ENCODE measurements around the gene TMEM43.

The TMEM43 gene

DNA sequence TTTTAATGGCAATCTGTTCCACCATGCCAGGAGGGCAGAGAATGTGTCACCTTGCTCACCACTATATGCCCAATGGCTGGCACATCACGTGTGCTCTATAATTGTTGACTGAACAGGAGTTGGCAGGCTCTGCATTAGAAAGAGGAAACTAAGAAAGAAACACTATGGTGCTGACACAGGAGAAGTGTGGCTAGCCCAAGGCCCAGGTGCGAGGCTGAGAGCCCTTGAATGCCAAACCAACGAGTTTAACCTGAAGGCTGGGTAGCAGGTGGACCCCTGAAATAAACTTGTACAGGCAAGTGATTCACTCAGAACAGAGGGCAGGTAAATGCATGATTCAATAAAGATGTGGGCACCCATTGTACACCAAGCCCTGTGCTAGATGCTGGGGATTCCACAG lies 2.6 kb upstream of the TMEM43 start:
- DNase-seq (ENCODE audit: low spot score) = no peak

DNA sequence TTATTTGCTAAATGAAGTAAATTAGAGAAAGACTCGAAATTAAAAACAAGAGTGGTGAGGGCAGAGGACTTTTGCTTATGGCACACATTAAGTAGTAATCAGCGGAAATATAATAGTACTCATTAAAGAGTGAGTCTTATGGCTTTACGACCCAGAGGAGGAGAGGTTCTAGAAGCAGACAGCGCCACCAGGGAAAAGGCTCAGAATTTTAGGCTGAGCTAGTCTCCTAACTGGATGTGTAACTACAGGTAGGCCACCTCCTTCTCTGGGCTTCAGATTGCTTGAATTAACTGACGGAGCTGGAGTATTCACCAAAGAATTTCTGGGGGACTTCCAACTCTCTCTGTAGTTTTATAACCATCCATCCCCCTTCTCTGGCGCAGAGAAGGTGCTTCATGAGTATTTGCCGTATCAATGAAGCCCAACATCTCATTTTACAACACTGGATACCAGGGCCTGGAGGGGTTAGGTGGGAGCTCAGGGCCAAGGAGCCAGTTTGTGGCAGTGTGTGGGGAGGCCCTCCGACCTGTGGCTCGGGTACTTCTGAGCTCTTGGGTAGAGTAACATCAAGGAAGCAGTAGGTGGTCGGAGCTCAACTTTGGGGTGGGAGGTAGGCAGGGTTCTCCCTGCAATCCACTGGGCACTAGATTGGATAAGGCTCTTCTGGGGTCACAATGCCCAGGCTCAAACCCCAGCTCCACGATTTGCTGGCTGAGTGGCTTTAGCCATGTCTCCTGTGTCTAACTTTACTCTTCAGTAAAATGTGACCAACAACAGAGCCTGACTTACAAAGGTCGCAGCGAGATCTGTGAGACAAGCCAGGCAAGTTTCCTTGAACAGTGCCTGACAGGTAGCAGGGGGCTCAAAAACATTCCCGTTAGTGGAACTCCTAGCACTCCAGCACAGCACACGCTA lies 1.3 kb upstream of the TMEM43 start:
- no peak for DNase-seq (ENCODE audit: low spot score)

DNA sequence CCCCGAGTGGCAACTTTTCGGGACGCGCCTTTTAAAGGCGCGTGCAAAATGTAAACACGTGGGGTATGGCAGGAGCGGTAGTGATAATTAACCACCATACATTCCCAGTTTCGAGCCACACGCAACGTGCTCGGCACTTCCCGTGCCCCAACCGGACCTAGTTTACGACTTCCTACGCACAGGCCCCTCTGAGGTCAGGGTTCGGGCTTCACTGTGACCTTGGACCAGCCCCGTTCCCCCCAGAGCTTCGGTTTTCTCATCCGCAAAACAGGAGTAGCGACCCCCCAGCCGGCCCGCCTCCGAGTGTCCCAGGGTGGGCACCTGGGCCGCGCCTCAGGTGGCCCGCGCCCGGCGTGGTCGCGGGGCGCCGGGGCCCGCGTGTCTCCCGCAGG lies 633 bp upstream of the TMEM43 start:
- no peak for DNase-seq (ENCODE audit: low spot score)

DNA sequence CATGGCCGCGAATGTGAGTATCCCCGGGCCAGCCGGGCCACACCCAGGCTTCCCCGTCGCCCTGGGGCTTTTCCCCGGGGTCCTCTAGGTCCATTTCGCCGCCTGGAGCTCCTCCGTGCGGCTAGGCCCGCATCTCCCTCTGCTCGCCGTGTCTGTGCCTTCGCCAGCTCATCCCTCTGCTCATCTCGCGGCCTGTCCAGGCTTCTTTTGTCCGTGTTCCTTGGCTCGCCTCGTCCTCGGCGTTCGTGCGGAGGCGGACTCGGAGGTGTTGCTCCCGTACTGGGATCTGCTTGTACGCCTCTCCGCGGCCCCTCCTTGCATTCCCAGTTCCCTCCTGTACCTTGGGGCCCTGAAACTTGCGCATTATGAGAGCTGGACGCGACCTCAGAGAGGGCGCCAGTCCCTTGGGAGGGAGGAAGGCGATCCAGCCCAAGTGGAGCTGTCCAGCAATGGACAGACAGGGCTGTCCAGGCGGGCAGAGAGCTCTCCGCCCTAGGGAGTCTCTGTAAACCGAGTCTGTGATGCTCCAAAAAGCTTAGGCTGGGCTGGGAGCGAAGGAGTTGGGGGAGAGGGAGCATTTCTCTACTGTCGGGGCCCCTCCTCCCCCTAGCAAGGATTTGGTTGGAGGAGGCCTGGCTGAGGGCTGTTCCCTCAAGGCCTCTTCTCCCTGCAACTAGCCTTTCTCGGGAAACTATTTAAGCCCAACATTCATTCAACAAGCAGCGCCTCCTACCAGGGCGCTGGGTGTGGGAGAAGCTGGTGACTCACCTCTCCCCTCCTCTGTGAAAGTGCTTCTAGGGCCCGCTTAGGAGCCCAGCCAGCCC lies 553 bp downstream of the TMEM43 start:
- no peak for DNase-seq (ENCODE audit: low spot score)

DNA sequence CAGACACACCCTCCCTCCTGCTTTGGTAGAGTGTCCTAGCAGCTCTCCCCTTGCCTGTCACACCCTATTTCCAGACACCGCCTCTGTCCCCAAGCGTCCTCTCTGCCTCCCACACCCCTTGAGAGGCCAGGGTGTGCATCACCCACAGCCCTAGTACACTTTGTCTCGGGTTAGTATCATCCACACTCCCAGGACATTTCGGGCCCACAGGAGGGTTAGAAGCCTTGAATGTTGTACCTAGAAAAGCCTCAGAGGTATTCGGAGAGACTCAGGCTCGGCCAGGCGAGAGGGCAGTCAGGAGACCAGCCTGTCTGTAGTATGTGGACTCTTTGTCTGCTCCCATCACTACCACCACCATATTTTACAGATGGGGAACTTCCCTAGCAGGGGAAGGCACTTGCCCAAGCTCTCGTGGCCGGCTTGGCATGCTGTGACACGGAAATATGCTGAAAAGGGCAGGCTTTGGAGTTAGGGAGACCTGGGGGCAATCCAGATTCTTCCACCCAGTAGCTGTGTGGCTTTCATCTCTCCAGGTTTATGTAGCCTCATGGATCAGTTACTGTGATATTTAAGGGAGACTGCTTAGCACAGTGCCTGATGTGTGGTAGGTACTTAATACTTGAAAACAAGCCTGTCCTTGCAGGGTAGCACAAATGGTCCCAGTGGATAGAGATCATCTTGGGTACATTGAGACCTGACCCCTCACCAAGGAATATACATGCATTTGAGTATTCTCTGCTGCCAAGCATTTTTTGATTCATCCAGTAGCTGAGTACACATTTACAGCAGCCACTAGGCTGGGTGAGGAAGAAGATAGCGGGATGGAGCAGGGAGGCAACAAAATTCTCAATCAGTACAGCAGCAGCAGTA lies 1.4 kb downstream of the TMEM43 start:
- DNase-seq (ENCODE audit: low spot score) = peak; percentile 46

DNA sequence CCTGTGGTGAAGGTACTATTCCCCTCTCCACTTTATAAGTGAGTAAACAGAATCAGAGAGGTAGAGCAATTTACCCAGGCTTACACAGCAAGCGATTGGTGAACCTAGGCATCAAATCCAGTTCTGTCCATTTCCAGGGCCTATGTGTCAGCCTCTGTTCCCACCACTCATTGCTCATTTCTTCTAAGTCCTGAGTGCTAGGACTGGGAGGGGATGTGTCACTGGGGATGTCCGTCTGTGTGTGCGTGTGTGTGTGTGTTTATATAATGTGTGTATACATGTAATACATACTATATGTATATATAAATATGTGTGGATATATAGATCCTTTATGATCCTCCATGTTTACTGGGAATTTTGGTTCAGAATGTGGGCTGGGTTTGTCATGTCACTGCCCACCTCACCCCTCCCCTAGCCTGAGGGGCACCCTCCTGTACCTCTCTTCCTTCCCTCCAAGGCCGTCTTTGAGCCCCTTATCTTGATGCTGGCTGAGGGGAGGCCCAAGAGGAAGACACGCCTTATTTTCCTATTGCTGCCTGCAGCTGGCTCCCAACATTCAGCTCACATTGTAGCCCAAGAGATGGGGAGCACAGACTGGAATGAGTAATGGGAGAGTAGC lies 2.1 kb downstream of the TMEM43 start:
- no peak for DNase-seq (ENCODE audit: low spot score)

DNA sequence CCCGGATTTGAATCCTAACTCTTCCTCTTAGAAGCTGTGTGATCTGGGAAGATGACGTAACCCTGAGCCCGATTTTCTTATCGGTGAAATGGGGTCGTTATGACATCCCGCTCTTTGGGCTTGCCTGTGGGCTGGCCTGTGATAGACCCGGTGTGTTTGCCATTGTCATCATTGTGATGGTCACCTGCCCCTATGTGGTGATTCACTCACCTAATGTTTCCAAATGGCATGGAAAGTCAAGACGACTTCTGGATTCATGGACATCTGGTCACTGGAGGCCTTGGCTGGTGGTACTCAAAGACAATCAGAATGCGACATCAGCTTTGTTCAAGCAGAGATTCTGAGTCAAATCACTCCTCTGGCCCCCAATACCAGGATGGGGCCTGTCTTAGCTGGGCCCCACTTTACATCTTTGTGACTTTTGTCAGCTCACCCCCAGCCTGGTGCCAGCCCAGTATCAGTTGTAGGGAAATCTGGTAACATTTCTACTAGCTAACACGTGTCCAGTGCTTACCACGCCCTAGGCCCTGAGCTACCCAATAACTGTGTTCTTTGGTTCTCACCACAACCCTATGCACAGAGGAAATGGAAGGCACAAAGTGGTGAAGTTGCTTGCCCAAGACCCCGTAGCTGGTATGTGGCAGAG lies 2.8 kb downstream of the TMEM43 start:
- peak; percentile 59 for DNase-seq (ENCODE audit: low spot score)

DNA sequence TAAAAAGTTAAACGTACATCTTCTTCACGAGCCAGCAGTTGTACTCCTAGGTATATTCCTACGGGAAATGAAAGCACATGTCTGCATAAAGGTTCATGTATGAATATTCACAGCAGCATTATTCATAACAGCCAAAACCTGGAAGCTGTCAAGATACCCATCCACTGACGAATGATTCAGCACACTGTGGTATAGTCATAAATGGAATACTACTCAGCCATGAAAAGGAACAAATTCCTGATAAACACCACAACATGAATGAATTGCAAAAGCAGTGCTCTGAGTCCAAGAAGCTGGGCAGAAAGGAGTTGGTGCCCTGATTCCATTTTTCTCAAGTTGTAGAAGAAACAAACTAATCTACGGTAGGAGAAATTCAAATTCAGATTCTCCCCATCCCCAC lies 3.9 kb downstream of the TMEM43 start:
- no peak for DNase-seq (ENCODE audit: low spot score)

DNA sequence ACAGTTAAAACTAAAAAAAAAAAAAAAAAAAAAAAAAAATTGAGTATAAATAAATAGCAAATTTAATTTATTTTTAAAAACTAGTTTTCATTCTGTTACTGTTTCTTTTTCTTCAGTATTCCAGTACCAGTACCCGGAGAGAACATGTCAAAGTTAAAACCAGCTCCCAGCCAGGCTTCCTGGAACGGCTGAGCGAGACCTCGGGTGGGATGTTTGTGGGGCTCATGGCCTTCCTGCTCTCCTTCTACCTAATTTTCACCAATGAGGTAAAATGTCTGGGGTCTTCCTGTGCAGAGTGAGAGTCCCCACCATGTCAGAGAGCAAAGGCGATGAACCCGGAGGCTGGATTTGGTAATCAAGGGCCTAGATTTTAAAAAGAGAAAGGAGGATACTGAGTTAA lies 4.4 kb downstream of the TMEM43 start:
- DNase-seq (ENCODE audit: low spot score) = peak; percentile 53

DNA sequence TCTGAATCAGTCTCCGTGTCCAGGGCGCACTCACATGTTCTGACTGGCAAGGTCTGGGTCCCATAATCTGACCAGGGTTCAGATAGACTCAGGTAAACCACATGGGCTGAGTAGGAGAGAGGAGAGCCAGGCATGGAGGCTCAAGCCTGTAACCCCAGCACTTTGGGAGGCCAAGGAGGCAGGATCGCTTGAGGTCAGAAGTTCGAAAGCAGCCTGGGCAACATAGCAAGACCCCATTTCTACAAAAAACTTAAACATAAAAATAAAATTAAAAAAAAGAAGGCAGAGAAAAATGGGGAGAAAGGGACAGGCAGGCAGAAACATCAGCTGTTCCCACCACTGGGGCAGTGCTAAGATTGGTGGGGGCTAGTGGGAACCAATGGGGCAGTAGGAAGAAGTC lies 5.4 kb downstream of the TMEM43 start:
- no peak for DNase-seq (ENCODE audit: low spot score)

DNA sequence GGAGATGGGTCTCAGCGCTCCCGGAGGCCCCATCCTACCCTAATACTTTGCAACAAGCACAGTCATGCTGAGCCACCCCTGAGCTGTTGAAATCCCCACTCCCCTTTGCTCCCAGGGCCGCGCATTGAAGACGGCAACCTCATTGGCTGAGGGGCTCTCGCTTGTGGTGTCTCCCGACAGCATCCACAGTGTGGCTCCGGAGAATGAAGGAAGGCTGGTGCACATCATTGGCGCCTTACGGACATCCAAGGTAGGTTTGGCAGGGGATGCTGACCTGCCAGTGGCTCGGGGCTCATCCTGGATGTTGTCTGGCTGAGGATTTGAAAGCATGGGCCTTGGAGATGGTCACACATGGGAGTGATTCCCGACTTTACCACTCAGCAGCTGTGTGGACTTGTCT lies 5.9 kb downstream of the TMEM43 start:
- DNase-seq (ENCODE audit: low spot score) = peak; percentile 47

DNA sequence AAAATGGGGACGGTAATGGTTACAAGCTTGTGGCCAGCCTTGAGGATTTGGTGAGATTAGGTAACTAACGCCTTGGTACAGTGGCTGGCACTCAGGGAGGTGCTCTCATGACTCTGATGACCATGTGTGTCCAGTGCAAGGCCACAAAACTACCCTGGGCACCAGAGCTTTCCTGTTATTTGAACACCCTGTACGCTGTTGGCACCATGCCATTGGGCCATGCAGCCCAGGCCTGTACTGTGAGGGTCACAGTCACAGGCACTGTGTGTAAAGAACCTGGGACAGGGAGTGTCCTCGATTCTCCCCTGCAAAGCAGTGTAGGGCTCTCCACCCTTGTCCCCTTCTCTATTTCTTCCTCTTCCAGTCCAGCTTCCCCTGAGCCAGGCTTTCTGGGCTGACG lies 6.3 kb downstream of the TMEM43 start:
- no peak for DNase-seq (ENCODE audit: low spot score)

DNA sequence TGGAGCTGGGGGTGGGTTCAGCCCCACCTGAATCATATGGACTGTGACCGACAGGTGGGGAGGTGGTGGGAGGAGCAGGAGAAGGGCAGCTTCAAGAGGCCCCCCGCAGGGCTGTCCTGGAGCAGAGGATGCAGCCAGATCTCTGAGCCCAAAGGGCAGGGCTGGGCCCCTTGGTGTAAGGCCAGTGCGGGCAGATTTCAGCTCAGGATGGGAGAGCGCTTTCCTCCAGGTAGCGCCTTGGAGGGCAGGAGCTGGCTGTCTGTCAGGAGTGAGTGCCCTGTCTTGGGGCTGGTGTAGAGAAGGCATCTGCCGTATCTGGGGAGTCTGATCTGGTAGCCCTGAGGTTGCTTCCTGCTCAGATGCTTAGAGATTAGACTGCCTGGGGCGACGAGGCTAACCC lies 7.3 kb downstream of the TMEM43 start:
- DNase-seq (ENCODE audit: low spot score) = no peak

DNA sequence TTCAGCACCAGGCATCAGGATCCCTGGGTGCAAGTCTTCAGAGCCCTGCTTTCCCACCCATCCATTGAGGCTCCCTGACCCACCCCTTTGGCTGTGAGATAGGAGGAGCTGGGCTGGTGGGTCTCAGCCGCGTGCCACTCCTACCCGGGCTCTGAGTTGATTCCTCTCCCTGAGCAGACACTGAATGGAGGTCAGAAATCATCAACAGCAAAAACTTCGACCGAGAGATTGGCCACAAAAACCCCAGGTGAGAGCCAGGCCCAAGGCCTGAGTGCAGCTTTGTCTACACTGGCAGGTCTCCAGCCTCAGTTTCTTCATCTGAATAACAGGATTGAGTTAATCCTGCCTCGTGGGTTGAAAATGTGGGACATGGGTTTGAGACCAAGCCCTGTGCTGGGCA lies 7.8 kb downstream of the TMEM43 start:
- DNase-seq (ENCODE audit: low spot score) = no peak

DNA sequence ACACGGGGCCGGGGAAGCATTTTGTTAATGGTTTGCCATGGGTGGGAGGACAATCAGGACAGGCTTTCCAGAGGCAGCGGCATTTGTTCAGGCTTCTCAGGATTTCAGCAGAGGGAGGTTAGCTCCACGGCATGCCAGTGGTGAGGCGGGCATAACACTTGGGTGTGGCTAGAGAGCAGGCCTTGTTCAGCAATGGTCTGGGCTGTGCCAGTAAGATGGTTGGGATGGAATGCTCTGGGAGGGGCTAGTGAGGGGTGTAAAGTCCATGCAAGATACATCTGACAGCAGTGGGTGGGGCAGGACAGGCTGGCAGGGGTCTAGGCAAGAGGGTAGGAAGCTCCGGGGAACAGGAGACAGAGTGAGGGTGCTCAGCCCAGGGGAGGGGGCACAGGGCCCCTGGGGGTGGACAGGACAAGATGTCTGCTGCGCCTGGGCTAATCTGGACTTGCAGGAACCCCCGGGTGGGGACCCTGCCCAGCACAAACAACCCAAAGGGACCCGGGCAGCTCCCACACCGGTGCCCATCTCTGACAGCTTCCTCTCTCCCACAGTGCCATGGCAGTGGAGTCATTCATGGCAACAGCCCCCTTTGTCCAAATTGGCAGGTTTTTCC lies 8.4 kb downstream of the TMEM43 start:
- no peak for DNase-seq (ENCODE audit: low spot score)

DNA sequence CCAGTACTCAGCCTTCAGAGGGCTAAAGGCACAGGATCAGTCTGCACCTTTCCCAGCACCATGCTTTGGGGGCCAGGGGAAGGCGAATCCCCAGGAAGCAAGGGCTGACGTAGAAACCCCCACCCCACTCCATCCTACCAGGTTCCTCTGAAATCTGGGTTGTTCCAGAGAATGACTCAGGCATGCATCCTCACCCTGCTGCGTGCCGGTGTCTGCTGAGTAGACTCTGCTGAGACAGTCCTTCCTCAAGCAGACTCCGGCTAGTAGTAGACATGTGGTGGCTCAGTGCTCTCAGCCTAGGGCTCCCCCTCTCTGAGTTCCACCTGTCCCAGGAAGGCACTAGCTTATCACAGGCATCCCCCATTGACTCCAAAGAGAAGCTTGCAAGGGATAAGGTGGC lies 9.0 kb downstream of the TMEM43 start:
- no peak for DNase-seq (ENCODE audit: low spot score)

DNA sequence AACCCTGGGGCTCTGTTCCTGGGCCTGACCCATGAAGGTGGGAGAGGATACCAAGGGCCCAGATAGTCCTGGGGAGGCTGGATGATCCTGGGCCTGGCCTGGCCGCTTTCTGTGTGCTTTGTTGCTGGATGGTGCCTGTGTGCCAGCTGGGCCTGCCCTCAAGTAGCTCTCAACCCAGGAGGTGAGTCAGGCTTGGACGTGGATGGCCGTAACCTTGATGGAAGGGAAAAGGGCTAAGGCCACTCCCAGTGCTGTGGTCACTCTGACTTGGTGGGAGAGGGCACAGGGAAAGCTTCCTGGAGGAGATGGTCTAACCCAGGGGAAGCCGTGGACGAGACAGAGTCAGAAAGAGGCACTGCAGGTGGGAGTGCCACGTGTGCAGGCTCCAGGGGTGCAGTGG lies 9.4 kb downstream of the TMEM43 start:
- no peak for DNase-seq (ENCODE audit: low spot score)

DNA sequence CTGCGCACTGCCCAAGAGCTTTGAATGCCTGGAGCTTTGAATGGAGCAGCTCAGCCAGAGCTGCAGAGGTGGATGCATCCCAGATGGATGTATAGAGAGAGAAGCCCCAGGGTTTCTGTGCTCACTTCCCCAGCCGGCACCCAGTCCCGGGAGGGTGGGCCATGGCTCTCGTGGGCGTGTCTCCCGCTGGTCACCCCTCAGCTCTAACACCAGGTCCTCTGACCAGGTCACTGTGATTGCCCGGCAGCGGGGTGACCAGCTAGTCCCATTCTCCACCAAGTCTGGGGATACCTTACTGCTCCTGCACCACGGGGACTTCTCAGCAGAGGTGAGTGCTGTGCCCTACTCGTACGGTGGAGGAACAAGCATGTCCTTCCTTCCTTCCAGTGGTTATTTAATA lies 10.7 kb downstream of the TMEM43 start:
- no peak for DNase-seq (ENCODE audit: low spot score)

DNA sequence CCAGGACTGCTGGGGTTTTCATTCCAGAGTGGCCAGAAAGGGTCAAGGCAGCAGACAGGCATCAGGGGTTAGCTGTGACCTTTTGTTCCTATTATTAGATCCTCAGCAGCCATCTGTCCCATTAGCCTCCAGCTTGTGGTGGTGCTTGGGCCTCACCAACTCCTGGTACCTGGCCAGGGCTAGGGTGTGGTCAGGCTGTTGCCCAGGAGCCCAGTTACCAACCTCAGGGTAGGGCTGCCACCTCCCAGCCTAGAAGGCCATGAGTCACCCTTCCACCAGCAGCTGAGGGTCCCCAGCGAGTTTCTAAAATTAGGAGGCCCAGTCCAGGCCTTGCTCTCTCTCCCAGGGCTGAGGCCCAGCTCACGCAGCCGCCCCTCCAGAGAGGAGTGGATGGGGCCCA lies 12.2 kb downstream of the TMEM43 start:
- DNase-seq (ENCODE audit: low spot score) = no peak

DNA sequence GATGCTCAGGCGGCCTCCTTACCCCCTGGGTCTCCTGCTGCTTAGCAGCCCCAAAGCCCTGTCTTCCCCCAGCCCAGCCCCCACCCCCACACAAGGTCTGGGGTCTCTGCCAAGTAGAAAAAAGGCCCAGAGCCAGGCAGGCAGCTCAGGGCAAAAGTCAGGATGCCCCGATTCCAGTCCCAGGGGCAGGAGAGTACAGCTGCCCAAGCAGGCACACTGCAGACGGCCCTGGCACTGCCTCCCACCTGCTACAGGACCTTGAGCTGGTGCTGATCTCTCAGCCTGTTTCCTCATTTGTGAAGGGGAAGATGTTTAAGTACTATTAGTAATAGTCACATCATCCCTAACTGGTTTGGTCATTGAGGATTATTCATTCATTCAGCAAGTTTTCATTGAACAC lies 12.6 kb downstream of the TMEM43 start:
- no peak for DNase-seq (ENCODE audit: low spot score)
